ENCODE results near the gene CPM.
A peak's percentile ranks its signal among the peaks of the same experiment; 100 is the strongest.

Gene CPM

DNA sequence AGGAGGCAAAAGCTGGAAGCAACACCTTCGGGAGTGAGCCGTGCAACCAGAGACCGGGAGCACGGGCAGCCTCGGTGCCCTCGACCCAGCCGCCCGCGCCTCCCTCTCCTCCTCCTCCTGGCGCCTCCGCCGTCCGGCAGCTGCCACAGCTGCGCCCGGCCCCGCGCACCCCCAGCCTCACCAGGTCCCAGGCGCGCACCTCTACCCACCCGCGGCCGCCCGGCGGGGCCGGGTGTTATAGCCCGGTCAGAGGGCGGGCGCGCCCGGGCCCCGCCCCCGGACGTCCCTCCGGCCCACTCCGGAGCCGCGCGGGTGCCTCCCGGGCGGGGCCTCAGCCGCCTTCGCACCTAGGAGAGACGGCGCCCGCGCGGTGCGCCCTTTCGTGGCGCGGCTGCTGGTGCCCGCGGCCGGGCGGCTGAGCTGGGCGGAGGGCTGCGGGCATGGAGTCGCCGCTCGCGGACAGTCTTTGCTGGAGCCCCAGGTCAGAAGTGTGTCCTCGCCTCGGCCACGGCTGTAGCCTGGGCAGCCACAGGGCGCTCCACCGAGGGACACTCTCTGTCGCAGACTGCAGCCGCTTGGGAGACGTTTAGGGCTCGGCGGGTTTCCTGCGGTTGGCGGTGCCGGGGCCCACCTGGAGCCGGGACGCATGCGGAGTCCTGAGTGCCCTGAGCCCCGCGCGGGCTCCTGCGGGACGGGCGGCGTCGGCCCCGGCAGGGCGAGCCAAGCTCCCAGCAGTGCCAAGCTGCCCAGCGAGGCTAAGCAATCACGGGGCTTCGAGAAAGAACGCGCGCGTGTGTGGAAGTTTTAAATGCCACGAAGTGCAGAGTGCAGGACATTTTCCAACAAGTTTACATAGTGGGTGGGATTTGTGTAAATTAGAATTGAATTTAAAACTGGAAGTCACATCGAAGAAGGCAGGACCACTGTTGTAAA, at the start of gene CPM:
Gene CPM (minus strand): TSS at position 211 of the 933 bp plus-strand sequence. CDS start 334 bp downstream, outside the sequence.
- Mint-ChIP-seq H3K4me3 (peak within 1 kb of the TSS; percentile 89), H3K9me3 (ENCODE audit: low read depth) (no peaks in the 10 kb centered on the region), H3K27me3 (peaks cover 8% of the 10 kb centered on the region), H3K36me3 (peaks cover 4% of the 10 kb centered on the region), H3K27ac (peak within 1 kb of the TSS; percentile 16), H3K4me1 (ENCODE audit: low read depth) (peaks cover 13% of the 10 kb centered on the region)

DNA sequence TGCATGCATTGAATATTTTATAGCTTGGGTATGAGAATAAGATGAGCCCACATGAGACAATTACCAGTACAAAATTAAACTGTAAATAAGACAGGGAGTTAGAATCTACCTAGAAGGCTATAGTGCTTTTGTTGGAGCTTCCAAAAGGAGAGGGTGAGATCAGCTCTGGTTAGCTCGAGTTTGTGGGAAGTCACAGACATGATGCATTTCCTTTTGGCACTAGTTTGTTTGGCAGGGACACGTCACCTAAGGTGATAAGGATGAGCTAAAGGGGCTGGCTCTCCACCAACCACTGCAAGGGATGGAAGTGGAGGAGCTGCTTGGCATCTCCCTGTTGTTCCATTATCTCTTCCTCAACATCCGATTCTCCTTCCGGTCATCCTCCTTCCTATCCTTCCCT, 48.5 kb upstream of the CPM start:
- Mint-ChIP-seq H3K27ac (no peak overlapping the region), H3K36me3 (peaks cover 10% of the 10 kb centered on the region), H3K4me1 (ENCODE audit: low read depth) (no peaks in the 10 kb centered on the region), H3K27me3 (no peaks in the 10 kb centered on the region), H3K4me3 (no peak overlapping the region), H3K9me3 (ENCODE audit: low read depth) (peaks cover 11% of the 10 kb centered on the region)

DNA sequence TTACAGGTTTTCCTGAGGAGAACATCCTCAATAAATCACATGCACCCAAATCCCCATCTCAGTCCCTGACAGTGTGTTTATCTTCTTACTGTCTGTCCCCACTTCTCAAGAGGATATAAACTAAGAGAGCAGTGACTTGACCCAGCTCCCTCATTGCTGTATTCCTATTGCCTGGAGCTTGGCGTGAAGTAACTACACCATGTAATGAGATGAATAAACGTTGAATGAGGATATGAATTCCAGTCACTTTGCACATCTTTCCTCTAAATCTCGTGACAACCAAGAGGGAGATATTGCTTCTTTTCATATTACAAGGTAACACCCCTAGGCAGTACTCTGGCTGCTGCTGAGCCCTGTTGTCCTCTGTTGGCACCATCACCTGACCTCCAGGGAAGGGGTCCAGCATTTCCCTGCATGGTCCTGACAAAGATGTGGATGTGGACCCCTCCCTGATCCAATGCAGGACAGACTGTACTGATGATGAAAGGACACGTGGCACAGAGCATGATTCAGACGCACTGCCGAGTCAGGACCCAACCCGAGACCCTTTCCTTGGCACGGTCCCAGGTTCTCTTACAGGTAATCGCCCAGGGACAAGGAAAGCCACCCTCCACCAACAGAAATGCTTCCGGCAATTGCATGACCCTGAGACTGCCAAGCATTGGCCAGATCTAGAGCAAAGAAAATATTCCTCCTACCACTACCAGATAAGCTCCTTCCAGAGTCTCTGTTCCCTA, 47.7 kb upstream of the CPM start:
- Mint-ChIP-seq H3K36me3 (peaks cover 10% of the 10 kb centered on the region), H3K4me3 (no peak overlapping the region), H3K27ac (no peak overlapping the region), H3K4me1 (ENCODE audit: low read depth) (no peaks in the 10 kb centered on the region), H3K9me3 (ENCODE audit: low read depth) (peaks cover 11% of the 10 kb centered on the region), H3K27me3 (no peaks in the 10 kb centered on the region)

DNA sequence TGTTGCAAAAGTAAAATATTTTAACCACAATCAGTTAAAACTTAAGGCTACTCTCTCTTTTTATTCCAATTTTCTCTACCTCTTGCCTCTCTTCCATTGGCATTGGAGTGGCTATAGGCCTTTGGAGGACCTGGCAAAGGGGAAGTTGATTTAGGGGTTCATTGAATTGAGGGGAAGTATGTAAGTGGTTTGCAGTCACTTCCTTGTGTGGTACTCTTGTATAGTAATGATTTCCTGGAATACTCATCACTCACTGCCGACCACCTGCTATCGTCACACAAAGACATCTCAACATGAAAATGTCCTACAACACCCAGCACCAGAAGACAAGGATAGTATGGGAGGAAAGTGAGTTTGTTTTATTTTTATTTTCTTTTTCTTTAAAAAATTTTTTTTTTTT, 45.7 kb upstream of the CPM start:
- H3K27ac Mint-ChIP-seq = no peak overlapping the region
- H3K9me3 Mint-ChIP-seq (ENCODE audit: low read depth) = peaks cover 11% of the 10 kb centered on the region
- H3K4me3 Mint-ChIP-seq = no peak overlapping the region
- H3K27me3 Mint-ChIP-seq = no peaks in the 10 kb centered on the region
- H3K4me1 Mint-ChIP-seq (ENCODE audit: low read depth) = no peaks in the 10 kb centered on the region
- H3K36me3 Mint-ChIP-seq = peaks cover 10% of the 10 kb centered on the region

DNA sequence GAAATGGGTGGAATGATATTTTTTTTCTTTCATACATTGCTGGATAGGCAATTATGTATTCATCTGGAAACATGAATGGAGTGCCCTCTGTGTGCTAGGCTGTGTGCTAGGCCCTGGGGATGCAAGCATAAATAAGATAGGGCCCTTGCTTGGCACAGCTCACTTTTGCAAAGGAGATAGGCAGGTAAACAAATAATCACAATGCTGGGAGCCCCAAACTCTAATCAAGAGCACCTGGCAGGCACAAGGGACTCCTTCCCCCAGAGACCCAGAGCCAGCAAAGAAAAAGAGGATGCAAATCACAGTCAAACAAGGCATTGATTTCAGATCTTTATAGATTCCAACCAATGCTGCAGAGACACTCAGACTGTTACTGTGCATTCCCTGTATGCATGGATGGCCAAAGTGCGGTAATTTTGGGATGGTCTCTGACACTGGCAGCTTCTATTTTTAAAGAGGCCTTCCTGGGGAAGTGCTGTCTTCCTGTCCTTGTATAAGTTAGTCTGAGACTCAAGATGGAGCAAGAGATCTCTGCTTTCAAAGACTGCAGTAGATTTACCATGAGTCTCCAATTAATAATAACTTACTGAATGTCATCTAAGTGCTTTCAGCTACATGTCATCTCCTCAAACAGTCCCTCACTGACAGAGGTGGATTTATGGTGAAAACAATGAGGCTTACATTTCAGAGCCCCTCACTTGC, 45.1 kb upstream of the CPM start:
- no peak overlapping the region for H3K27ac Mint-ChIP-seq
- H3K27me3 Mint-ChIP-seq = no peaks in the 10 kb centered on the region

DNA sequence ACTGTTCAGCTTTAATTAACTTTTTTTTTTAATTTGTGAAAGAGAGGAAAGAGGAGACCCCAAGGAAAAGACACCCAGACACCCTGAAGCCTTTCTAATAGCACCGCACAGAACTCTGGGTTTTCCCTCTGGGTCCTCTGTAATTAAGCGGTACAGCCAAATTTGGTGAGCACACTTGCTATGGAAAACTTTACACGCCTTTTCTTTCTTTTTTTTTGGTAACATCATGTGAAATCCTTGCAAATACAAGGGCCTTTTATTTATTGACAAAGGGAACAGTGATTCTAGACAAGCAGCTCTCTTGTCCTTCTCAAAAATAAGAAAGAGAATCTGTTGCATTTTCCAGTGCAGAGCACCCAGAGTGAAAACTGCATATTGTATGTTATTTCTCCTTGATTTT, 44.4 kb upstream of the CPM start:
- H3K27ac Mint-ChIP-seq = no peak overlapping the region
- peaks cover 3% of the 10 kb centered on the region for H3K36me3 Mint-ChIP-seq
- H3K4me1 Mint-ChIP-seq (ENCODE audit: low read depth) = no peaks in the 10 kb centered on the region

More for the DNA sequence above, 45.1 kb upstream of the CPM start:
- no peak overlapping the region for H3K4me3 Mint-ChIP-seq
- H3K36me3 Mint-ChIP-seq = peaks cover 6% of the 10 kb centered on the region
- no peaks in the 10 kb centered on the region for H3K4me1 Mint-ChIP-seq (ENCODE audit: low read depth)
- peaks cover 7% of the 10 kb centered on the region for H3K9me3 Mint-ChIP-seq (ENCODE audit: low read depth)

DNA sequence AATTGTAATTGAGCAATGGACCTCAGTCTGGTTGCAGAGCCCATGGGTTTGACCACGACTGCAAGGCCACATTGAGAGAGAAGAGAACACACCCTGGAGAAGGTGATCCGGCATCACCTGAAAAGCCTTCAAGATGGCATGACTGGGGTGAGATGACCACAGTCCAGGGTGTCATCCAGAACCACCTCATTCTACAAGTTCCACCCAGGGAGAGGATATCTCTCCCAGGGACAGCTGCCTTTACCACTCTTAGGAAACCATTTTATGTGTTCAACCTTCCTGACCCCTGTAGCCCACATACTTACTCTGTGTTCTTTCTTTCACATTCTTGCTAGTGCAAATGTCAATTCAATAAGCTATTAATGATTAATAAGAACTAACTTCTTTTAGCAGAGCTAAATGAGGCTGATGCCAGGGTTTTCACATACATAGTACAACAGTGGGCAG, 43.4 kb upstream of the CPM start:
- Mint-ChIP-seq H3K27me3 (no peaks in the 10 kb centered on the region), H3K27ac (no peak overlapping the region), H3K4me1 (ENCODE audit: low read depth) (no peaks in the 10 kb centered on the region), H3K36me3 (peaks cover 3% of the 10 kb centered on the region), H3K4me3 (no peak overlapping the region), H3K9me3 (ENCODE audit: low read depth) (no peaks in the 10 kb centered on the region)

More for the DNA sequence above, 44.4 kb upstream of the CPM start:
- Mint-ChIP-seq H3K9me3 (ENCODE audit: low read depth) (no peaks in the 10 kb centered on the region), H3K27me3 (no peaks in the 10 kb centered on the region), H3K4me3 (no peak overlapping the region)

DNA sequence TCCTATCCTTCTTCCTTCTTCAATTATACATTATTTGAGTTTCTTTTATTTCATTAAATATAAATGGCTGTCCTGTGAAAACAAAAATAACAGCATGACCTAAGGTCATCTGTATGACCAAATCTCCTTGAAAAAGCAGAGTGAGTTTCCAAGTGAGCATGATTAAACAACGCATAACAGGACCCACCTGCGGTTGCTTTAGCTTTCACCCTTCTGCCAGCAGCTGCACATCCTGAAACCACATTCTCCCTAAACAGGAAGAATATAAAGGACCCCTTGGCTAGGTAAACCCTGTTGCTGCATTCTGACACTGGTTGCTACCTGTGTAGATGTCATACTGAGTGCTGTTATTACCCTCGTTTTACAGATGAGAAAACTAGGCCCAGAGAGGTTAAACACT, 42.8 kb upstream of the CPM start:
- Mint-ChIP-seq H3K27me3 (no peaks in the 10 kb centered on the region), H3K9me3 (ENCODE audit: low read depth) (no peaks in the 10 kb centered on the region), H3K27ac (no peak overlapping the region), H3K4me1 (ENCODE audit: low read depth) (no peaks in the 10 kb centered on the region), H3K36me3 (peaks cover 3% of the 10 kb centered on the region), H3K4me3 (no peak overlapping the region)

DNA sequence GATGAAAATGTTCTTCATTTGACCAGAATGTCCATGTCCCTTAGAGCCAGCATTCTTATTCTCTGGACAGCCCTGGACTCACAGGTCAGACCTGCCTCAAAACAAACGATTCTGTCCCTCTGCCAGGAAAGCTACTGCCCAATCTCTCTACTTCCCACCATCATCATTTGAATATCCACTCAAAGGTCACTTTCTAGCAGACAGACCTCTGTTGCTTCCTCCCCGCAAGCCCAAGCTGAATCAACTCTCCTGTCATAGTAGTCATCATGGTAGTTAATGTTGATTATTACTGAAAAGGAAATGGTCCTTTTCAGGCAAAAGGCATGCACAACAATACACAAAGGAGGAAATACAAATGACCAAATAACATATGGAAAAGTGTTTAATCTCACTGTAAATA, 39.6 kb upstream of the CPM start:
- Mint-ChIP-seq H3K9me3 (ENCODE audit: low read depth) (no peaks in the 10 kb centered on the region), H3K36me3 (no peaks in the 10 kb centered on the region), H3K27me3 (no peaks in the 10 kb centered on the region), H3K4me1 (ENCODE audit: low read depth) (no peaks in the 10 kb centered on the region), H3K27ac (no peak overlapping the region), H3K4me3 (no peak overlapping the region)

DNA sequence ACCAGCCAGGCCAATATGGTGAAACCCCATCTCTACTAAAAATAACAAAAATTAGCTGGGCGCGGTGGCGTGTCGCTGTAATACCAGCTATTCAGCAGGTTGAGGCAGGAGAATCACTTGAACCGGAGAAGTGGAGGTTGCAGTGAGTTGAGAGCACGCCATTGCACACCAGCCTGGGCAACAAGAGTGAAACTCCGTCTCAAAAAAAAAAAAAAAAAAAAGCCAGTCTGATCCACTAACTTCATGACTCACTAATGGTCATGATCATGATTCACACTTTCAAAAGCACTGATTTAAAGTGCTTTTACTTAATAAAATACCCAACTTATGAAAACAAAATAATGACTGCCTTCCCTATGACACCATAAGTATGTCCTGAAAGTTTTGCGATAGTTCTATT, 38.4 kb upstream of the CPM start:
- no peak overlapping the region for H3K4me3 Mint-ChIP-seq

DNA sequence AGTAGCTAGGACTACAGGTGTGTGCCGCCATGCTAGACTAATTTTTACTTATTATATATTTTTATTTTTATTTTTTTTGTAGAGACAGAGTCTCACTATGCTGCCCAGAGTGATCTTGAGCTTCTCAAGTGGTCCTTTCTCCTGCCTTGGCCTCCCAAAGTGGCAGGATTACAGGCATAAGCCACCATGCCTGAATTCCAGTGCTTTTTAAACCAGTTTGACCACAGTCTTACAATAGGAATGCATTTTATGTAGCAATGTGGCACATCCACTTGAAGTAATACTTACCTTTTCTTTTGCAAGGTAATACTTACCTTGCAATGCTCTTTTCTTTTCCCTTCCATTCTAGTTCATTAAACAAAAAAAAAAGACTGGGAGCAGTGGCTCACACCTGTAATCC, 38.0 kb upstream of the CPM start:
- Mint-ChIP-seq H3K4me1 (ENCODE audit: low read depth) (no peaks in the 10 kb centered on the region), H3K27ac (no peak overlapping the region), H3K36me3 (peaks cover 2% of the 10 kb centered on the region), H3K9me3 (ENCODE audit: low read depth) (no peaks in the 10 kb centered on the region), H3K27me3 (no peaks in the 10 kb centered on the region), H3K4me3 (no peak overlapping the region)

More for the DNA sequence above, 38.4 kb upstream of the CPM start:
- no peaks in the 10 kb centered on the region for H3K4me1 Mint-ChIP-seq (ENCODE audit: low read depth)
- peaks cover under 1% of the 10 kb centered on the region for H3K36me3 Mint-ChIP-seq
- no peak overlapping the region for H3K27ac Mint-ChIP-seq
- H3K9me3 Mint-ChIP-seq (ENCODE audit: low read depth) = no peaks in the 10 kb centered on the region
- no peaks in the 10 kb centered on the region for H3K27me3 Mint-ChIP-seq

DNA sequence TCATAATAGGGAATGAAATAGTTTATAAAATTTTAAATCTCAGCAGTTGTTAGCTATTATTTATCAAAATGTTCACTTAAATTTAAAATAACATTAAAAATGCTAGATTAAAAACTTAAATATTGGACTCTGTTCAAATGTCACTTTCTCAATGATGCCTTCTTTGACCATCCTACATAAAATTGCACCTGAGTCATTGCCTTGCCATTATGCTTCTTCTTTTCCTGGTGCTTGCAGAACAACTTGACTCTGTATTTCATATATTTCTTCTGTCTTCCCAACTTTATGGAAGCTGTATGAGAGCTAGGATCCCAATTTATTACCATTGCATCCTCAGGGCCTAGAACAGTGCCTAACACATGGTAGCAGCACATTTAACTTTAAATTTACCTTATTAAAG, 37.3 kb upstream of the CPM start:
- no peak overlapping the region for H3K4me3 Mint-ChIP-seq
- H3K36me3 Mint-ChIP-seq = peaks cover 2% of the 10 kb centered on the region
- no peaks in the 10 kb centered on the region for H3K27me3 Mint-ChIP-seq
- no peaks in the 10 kb centered on the region for H3K9me3 Mint-ChIP-seq (ENCODE audit: low read depth)
- no peaks in the 10 kb centered on the region for H3K4me1 Mint-ChIP-seq (ENCODE audit: low read depth)
- H3K27ac Mint-ChIP-seq = no peak overlapping the region

DNA sequence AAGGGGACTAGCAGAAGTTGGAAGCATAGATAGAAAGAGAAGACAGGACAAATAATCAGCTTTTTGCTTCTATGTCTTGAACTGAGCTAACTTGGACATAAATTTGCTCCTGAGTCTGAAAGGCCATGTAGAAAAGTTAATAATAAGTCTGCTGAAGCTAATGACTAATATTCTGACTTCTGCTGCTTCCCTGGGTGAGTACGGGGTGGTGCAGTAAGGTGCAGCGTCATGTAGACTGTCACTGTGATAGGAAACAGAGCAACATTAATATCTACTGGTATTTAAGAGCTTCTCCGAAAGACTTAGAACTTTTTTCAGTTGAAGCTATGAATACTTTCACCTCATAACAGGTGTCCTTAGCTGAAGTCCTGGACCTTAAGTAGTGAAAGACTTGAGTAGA, 34.1 kb upstream of the CPM start:
- Mint-ChIP-seq H3K27me3 (no peaks in the 10 kb centered on the region), H3K4me3 (no peak overlapping the region), H3K4me1 (ENCODE audit: low read depth) (peaks cover 20% of the 10 kb centered on the region), H3K36me3 (peaks cover 2% of the 10 kb centered on the region), H3K27ac (no peak overlapping the region), H3K9me3 (ENCODE audit: low read depth) (no peaks in the 10 kb centered on the region)

DNA sequence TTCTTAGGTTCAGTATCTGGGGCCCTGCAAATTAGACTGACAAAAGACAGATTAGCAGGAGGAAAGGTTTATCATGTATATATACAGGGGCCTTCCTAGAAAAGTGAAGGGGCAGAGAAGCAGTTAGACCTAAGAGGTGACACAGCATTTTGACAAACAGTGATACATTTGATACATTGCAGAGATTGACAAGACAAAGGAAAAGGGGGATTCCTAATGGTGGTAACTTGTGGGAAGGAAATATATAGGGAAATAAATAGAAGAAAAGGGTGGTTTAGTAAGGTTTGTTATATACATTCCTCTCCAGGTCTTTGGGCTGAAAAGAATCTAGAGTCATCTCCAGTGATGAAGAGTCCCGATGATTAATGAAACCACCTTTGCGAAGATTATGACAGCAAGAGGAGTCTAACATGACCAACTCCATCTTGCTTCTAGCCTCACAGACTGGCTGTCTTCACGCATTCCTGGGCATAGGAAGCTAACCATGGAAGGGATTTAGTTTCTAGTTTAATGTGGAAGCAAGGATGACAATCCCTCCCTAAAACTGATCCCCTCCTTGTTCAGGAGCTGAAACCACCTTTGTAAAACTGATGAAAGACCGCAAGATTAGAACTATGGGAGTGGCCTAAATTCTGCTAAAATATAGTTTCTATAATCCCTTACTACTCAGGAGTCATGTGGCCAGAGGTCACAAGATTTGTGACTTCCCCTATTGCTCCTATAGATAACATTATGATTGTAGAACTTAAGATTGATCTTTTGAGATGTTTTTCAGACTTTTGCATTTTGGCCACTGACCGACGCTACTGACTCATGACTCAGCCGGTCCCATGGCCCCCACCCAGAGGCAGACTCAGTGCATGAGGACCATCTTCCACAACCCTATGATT, 31.1 kb upstream of the CPM start:
- Mint-ChIP-seq H3K4me1 (ENCODE audit: low read depth) (peaks cover 36% of the 10 kb centered on the region), H3K27me3 (no peaks in the 10 kb centered on the region), H3K36me3 (peaks cover 2% of the 10 kb centered on the region), H3K27ac (peak overlapping the region; percentile 91), H3K4me3 (peak overlapping the region; percentile 18), H3K9me3 (ENCODE audit: low read depth) (no peaks in the 10 kb centered on the region)
